GM23338 (cell line): Measurements from ENCODE around the gene KRT25. TPM values are rescaled to one million over a fixed set of nuclear protein-coding genes. Genes with fewer than 3 reads are reported as not detected.

Experiments used
- ATAC-seq: fragments of 200-7000 bp; cut with Tn5 transposase; 3 replicates; pipeline ENCODE4 v1.9.1; 2020
- DNase-seq: peaks from one replicate; pipeline ENCODE4 v3.0.0-alpha.2; 2015; ENCODE audit warnings: low spot score
- H2AFZ ChIP-seq: fragments of 200-600 bp; sonication (generic); 2 replicates; pipeline ENCODE4 v1.8.0; 2016; ENCODE audit warnings: antibody characterized with exemption, mild to moderate bottlenecking, moderate library complexity
- H3F3A ChIP-seq: fragments of 200-600 bp; sonication (generic); replicated peaks from 2 replicates; pipeline ENCODE4 v1.8.0; 2017; ENCODE audit warnings: antibody characterized with exemption, mixed run types, low read depth
- H3K27ac ChIP-seq: fragments of 200-600 bp; sonication (generic); 2 replicates; pipeline ENCODE4 v1.6.1; 2016; ENCODE audit warnings: low read depth
- H3K27me3 ChIP-seq: fragments of 200-600 bp; sonication (generic); 2 replicates; pipeline ENCODE4 v1.8.0; 2016; ENCODE audit warnings: mild to moderate bottlenecking, mixed run types, moderate library complexity; ENCODE audit not compliant: insufficient read depth
- H3K36me3 ChIP-seq: fragments of 200-600 bp; sonication (generic); 2 replicates; pipeline ENCODE4 v1.8.0; 2016; ENCODE audit warnings: mild to moderate bottlenecking; ENCODE audit not compliant: insufficient read depth
- H3K4me1 ChIP-seq: fragments of 200-600 bp; sonication (generic); 2 replicates; pipeline ENCODE4 v1.8.0; 2016; ENCODE audit warnings: mild to moderate bottlenecking, moderate library complexity; ENCODE audit not compliant: insufficient read depth
- H3K4me2 ChIP-seq: fragments of 200-600 bp; sonication (generic); 2 replicates; pipeline ENCODE4 v1.7.1; 2017; ENCODE audit warnings: mixed run types
- H3K4me3 ChIP-seq: fragments of 200-600 bp; sonication (generic); 2 replicates; pipeline ENCODE4 v1.6.1; 2016; ENCODE audit warnings: mixed run types
- H3K79me2 ChIP-seq: fragments of 200-600 bp; sonication (generic); replicated peaks from 2 replicates; pipeline ENCODE4 v1.8.0; 2017; ENCODE audit warnings: mild to moderate bottlenecking; ENCODE audit not compliant: insufficient read depth
- H3K9me2 ChIP-seq: fragments of 200-600 bp; sonication (generic); 2 replicates; pipeline ENCODE4 v1.8.0; 2017; ENCODE audit not compliant: insufficient read depth
- H4K20me1 ChIP-seq: fragments of 200-600 bp; sonication (generic); replicated peaks from 2 replicates; pipeline ENCODE4 v1.8.0; 2017; ENCODE audit warnings: mild to moderate bottlenecking; ENCODE audit not compliant: insufficient read depth
- H3K27ac Mint-ChIP-seq: 2 replicates; pipeline ENCODE4 v1.8.0; 2020; ENCODE audit warnings: inconsistent platforms, mild to moderate bottlenecking, moderate library complexity, mixed read lengths
- H3K27me3 Mint-ChIP-seq: 3 replicates; pipeline ENCODE4 v1.8.0; 2022; ENCODE audit warnings: low read depth, mild to moderate bottlenecking, moderate library complexity, mixed read lengths, inconsistent platforms; ENCODE audit not compliant: insufficient read depth, poor library complexity
- H3K36me3 Mint-ChIP-seq: 3 replicates; pipeline ENCODE4 v1.8.0; 2021; ENCODE audit warnings: low read depth, mild to moderate bottlenecking, inconsistent platforms, moderate library complexity, mixed read lengths
- H3K4me1 Mint-ChIP-seq: 3 replicates; pipeline ENCODE4 v1.8.0; 2020; ENCODE audit warnings: mild to moderate bottlenecking, inconsistent platforms, mixed read lengths
- H3K4me3 Mint-ChIP-seq: 3 replicates; pipeline ENCODE4 v1.8.0; 2021; ENCODE audit warnings: moderate library complexity, mild to moderate bottlenecking, inconsistent platforms, mixed read lengths
- H3K9me3 Mint-ChIP-seq: 3 replicates; pipeline ENCODE4 v1.8.0; 2020; ENCODE audit warnings: moderate library complexity, mild to moderate bottlenecking, inconsistent platforms, mixed read lengths
- CTCF ChIP-seq, 2 experiments: fragments of 200-600 bp in 1 of 2; sonication (generic) in 1 of 2; conservative IDR thresholded peaks; 2 replicates each; pipeline versions ENCODE4 v1.5.1 to v1.6.1; 2016 to 2017; ENCODE audit warnings: antibody characterized with exemption in 2 of 2, low read depth in 2 of 2, mild to moderate bottlenecking in 2 of 2, moderate library complexity in 1 of 2
- ETS1 ChIP-seq: IDR thresholded peaks from 2 replicates; pipeline ENCODE4 v1.6.1; 2016; ENCODE audit warnings: antibody characterized with exemption
- EZH2 ChIP-seq: fragments of 200-600 bp; sonication (generic); IDR thresholded peaks from one replicate; pipeline ENCODE4 v1.8.0; 2017; ENCODE audit warnings: antibody characterized with exemption, mild to moderate bottlenecking, low read depth; ENCODE audit not compliant: unreplicated experiment
- EZH2phosphoT487 ChIP-seq: fragments of 200-600 bp; sonication (generic); IDR thresholded peaks from one replicate; pipeline ENCODE4 v1.8.1; 2018; ENCODE audit warnings: antibody characterized with exemption; ENCODE audit not compliant: unreplicated experiment
- JUNB ChIP-seq: IDR thresholded peaks from one replicate; pipeline ENCODE4 v1.6.1; 2016; ENCODE audit warnings: antibody characterized with exemption; ENCODE audit not compliant: unreplicated experiment
- NANOG ChIP-seq: IDR thresholded peaks from 2 replicates; pipeline ENCODE4 v1.6.1; 2016; ENCODE audit warnings: antibody characterized with exemption, borderline replicate concordance
- POLR2AphosphoS5 ChIP-seq: IDR thresholded peaks from 2 replicates; pipeline ENCODE4 v1.6.1; 2016; ENCODE audit warnings: antibody characterized with exemption, low read depth
- REST ChIP-seq: IDR thresholded peaks from one replicate; pipeline ENCODE4 v1.6.1; 2018; ENCODE audit warnings: antibody characterized with exemption; ENCODE audit not compliant: unreplicated experiment
- STAT1 ChIP-seq: IDR thresholded peaks from one replicate; pipeline ENCODE4 v1.6.1; 2016; ENCODE audit warnings: antibody characterized with exemption; ENCODE audit not compliant: unreplicated experiment
- ZNF331 ChIP-seq: fragments of 250-450 bp; sonication (Bioruptor Pico); IDR thresholded peaks from 2 replicates; pipeline ENCODE4 v1.5.0; 2020; ENCODE audit warnings: low read depth, mild to moderate bottlenecking, moderate library complexity
- polyA plus RNA-seq: library from polyadenylated mRNA; unstranded; fragments of >200 nt; fragmentation: Nextera tagmentation; extraction: Ambion mirVana; gene quantifications from 2 replicates; pipeline ENCODE4 v1.2.1, GENCODE V29; 2016
- total RNA-seq: library from RNA; depleted of rRNA; stranded (reverse); fragments of >200 nt; shearing (Covaris generic); gene quantifications from 2 replicates; pipeline ENCODE4 v1.2.3, GENCODE V29; 2014

Gene KRT25
- total and polyA plus RNA-seq, 2 experiments from 2014 or later = not detected

GRCh38 chr17:40724656-40725055, 30.5 kb downstream of the KRT25 start:
- no peak for DNase-seq
- ATAC-seq = no peak

More at GRCh38 chr17:40724656-40725055, 30.5 kb downstream of the KRT25 start:
- no peak overlapping the region for H2AFZ ChIP-seq
- TF ChIP-seq ZNF331 (no peak), POLR2AphosphoS5 (no peak), JUNB (no peak), NANOG (no peak), REST (no peak), CTCF (conservative IDR thresholded peaks at IDR 0.05; ENCODE audit: low read depth in 2 of 2) (no peak), ETS1 (no peak), STAT1 (no peak), EZH2phosphoT487 (no peak), EZH2 (no peak)
- no peaks in the 10 kb centered on the region for H3K4me1 ChIP-seq
- no peaks in the 10 kb centered on the region for H3K36me3 ChIP-seq
- H3K9me2 ChIP-seq = peaks cover 4% of the 10 kb centered on the region; the same call in 1 of the 2 replicates
- no peaks in the 10 kb centered on the region for H3K79me2 ChIP-seq
- H3K27me3 ChIP-seq = no peaks in the 10 kb centered on the region
- H3K4me2 ChIP-seq = no peak overlapping the region
- H3K27ac ChIP-seq = no peak overlapping the region
- H3K4me3 Mint-ChIP-seq = no peak overlapping the region
- no peak overlapping the region for H3K27ac Mint-ChIP-seq
- H3K4me3 ChIP-seq = no peak overlapping the region
- H3K4me1 Mint-ChIP-seq = no peaks in the 10 kb centered on the region
- no peaks in the 10 kb centered on the region for H3K36me3 Mint-ChIP-seq
- no peaks in the 10 kb centered on the region for H4K20me1 ChIP-seq
- H3K27me3 Mint-ChIP-seq = peaks cover 4% of the 10 kb centered on the region
- H3F3A ChIP-seq = no peaks in the 10 kb centered on the region
- no peaks in the 10 kb centered on the region for H3K9me3 Mint-ChIP-seq
